Erythroblast (primary cell): Measurements from ENCODE around the gene WASF1.
"Not testable (repeated sequence)": the region's sequence is repeated elsewhere in the genome, so short reads cannot be mapped to it uniquely, and the experiment has no call there.

Experiments used
- DNase-seq, 2 experiments: peaks; one replicate each; lab custom pipeline; 2025; lab: John Stamatoyannopoulos, UW
- GATA1 ChIP-seq: IDR thresholded peaks from 2 replicates; pipeline ENCODE4 v1.6.1; 2011; ENCODE audit warnings: low read depth, mild to moderate bottlenecking, control low read depth, low read length, moderate library complexity
- POLR2A ChIP-seq: IDR thresholded peaks from 2 replicates; pipeline ENCODE4 v1.6.1; 2011; ENCODE audit warnings: mild to moderate bottlenecking, low read length

WASF1 gene

DNA sequence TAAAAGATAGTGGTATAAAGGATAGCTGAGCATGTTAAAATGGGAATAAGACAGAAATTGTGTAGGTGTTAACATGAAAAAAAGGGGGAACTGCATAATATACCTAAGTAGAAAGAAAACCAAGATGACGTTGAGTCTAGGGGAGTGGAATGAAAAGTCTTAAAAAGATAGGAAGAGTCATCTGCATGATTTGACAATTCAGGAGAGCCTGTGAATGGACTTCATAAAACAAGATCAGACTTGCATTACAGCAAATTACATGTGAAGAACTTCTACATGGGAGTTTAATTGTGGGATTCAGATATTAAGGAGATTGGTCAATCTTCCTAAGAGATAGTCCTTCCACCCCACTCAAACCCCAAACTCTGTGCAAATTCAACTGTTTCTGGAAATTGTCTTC lies 85.5 kb downstream of the WASF1 start:
- TF ChIP-seq GATA1 (no peak), POLR2A (no peak)
- no peak for DNase-seq

DNA sequence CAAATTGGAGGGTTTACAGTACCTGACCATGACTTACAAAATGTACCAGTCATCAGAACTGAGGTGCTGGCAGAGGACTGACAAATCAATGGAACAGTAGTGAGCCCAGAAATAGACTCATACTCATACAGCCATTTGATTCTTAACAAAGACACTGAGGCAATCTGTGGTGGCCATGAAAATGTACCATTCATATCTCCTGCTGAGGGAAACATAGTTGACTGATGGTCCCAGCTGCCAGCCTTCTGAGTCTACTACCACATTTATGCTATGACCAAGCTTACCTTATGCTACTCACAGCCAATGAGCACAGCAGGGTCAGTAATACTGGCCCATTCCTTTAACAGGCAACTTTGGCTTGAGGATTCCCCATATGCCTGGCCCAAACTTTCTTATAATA lies 88.6 kb downstream of the WASF1 start:
- DNase-seq, result no peak
- TF ChIP-seq POLR2A (no peak), GATA1 (no peak)

DNA sequence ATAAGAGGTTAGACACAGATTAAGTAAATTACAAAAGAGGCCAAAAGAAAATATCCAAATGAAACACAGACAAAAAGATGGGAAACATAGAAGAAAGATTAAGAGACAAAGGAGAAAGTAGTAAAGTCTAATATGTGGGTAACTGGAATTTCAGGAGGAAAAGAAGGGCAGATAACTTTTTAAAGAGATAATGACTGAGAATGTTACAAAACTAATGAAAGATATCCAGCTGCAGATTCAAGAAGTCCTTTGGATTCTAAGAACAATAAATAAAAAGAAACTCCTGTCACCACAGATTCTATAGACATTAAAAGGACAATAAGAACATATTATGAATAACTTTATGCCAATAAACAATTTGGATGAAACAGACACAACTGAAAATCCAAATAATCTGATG lies 90.1 kb downstream of the WASF1 start:
- no peak for DNase-seq
- TF ChIP-seq POLR2A (no peak), GATA1 (no peak)

DNA sequence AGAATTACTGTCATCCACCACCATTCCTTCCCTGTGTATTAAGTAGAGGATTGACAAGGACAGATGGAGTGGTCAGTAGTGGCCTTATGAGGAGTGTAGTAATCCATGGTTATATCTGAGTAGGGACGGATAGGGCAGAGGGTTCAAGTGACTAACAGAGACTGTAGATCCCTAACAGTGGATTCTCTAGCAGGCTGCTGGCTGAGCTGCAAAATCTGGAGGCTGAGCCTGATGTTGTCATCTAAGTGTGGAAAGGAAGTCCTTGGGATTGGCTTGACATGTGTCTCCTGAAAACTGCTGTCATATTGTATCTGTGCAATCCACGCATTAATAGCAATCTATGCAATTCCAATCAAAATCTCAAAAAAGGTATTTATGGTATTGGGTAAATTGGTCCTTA lies 94.2 kb downstream of the WASF1 start:
- no peak for TF ChIP-seq GATA1
- no peak for TF ChIP-seq POLR2A
- no peak for DNase-seq

DNA sequence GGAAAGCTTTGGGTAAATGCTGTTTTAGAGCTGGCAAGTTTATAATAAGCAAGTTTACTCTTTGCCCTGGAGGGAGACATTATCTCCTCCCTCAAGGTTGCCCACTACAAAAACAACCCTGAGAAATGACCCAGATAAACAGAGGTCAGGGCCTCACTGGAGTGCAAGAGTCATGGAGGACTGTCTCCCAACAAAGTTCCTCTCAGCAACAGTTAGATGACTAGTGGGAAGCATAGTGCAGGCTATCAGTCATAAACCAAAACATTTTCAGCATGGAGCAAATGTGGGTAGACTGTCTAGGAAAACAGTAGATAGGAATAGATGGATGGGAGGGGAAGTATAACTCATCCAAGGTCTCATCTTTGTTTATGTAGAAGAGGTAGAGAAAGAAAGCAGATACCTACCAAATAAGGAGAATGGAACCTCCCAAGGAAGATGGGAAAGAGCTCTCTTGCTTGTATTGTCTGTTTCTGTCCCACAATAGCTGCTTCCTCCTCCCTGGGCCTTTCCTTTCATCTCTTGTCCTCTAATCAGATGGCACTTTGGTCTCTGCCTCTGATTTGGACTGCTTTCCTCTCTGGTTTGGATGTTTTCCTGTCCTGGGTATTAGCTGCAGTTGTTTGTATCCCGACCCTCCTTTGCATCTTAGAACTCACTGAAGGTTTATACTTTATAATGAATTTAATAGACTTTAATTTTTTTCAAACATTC lies 95.4 kb downstream of the WASF1 start:
- no peak for DNase-seq
- TF ChIP-seq GATA1 (no peak), POLR2A (no peak)

DNA sequence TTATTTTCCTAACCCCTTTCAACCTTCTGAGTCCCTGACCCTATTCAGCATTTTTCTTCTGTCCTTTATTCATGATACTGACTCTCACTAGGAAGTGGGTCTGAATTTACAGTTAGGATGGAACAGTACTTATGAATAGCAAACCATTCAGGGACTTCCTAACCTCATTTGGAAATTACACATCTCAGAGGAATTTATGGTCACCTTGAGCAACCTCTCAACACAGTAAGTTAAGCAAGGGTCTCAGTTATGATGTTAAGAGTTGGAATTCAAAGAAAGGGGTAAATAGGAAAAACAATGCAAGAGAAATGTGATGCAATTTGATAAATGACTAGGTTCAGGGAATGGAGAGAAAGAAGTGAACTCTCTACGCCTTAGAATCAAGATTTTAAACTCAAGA lies 104.1 kb downstream of the WASF1 start:
- TF ChIP-seq GATA1 (no peak), POLR2A (no peak)
- no peak for DNase-seq

DNA sequence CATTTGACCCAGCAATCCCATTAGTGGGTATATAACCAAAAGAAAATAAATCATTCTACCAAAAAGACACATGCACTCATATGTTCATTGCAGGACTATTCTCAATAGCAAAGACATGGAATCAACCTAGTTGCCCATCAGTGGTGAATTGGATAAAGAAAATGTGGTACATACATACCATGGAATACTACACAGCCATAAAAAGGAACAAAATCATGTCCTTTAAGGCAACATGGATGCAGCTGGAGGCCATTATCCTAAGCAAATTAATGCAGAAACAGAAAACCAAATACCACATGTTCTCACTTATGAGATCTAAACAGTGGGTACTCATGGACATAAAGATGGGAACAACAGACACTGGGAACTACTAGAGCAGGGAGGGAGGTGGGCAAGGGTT lies 106.0 kb downstream of the WASF1 start:
- not testable (repeated sequence) for DNase-seq

DNA sequence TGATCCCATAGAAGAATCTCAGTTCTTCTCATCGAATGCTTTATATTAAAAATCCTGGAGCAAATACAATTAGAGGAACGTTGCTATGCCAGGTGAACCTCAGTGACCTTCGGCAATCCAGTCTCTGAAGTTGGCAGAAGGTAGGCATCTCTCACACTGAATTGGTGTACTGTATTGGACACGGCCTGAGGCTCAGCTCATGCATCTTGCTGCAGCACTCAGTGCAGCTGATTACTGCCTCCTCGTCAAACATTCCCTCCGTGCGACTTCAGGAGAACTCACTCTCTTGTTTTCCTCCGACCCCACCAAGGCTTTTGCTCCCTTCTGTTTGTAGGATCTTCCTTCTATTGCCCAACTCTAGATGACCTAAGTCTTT lies 110.9 kb downstream of the WASF1 start:
- no peak for DNase-seq
- TF ChIP-seq POLR2A (no peak), GATA1 (no peak)

DNA sequence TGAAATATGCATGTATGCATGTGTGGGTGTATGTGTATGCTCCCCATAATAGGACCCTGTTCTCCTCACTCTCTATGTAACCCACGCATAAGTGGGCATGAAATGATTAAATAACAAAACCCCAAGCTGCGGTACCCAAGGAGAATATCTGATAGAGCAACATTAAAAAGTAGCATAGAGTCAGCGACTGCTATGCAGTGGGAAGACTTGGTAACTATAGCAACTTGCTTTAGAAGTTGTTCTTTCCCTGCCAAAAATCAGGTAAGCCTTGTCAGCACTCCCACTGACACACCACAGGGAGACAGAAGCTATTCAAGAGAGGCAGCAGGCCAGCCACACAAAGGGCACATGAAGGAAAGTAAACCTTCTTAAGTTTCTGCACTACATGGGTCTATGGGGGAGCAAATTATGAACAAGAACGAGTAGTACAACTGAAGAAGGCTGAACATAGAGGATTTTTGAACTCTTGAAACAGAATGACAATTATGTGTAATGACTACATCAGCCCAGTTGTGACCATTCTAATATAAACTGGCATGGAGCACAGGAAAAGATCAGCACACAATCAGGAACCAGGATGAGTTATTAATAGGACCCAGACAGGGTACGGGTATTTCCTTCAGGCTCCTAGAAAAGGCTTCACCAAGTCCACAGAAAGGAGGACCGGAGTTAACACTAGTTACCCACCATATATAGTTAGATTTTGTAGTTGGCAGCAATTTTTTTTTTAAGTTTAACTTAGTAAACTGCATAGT lies 111.5 kb downstream of the WASF1 start:
- no peak for DNase-seq
- no peak for TF ChIP-seq POLR2A
- no peak for TF ChIP-seq GATA1

DNA sequence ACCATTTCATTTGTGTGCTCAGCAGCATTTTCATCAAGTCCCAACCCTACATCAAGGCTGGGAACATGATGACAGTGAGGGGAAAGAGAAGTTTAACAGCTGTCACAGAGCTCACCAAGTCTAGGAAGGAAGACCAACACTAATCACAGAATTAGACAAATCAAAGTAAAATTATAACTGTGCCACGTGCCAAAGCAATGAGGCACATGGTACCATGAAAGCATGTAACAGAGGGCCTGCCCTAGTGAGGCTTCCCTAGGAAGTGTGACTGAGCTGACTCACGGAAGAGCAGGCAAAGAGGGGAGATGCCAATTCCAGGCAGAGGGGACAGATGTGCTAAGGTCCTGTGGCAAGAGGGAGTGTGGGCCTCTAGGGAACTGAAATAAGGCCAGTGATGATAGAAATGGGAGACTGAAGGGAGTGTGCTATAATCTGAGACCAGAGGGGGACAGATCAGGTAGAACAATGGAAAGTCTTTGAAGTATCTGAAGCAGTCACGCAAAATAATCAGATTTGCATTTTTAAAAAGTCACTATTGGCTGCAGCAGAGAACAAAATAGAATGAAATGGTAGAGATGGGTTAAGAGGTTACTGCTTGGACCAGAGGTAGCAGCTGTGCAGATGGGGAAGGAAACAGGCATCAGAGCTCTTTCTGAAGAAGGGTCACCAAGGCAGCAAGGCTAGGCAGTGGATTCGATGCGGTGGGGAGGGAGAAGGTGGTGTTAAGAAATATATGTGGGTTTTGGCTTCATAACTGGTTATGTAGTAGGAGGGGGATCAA lies 114.5 kb downstream of the WASF1 start:
- no peak for DNase-seq
- no peak for TF ChIP-seq GATA1
- no peak for TF ChIP-seq POLR2A

DNA sequence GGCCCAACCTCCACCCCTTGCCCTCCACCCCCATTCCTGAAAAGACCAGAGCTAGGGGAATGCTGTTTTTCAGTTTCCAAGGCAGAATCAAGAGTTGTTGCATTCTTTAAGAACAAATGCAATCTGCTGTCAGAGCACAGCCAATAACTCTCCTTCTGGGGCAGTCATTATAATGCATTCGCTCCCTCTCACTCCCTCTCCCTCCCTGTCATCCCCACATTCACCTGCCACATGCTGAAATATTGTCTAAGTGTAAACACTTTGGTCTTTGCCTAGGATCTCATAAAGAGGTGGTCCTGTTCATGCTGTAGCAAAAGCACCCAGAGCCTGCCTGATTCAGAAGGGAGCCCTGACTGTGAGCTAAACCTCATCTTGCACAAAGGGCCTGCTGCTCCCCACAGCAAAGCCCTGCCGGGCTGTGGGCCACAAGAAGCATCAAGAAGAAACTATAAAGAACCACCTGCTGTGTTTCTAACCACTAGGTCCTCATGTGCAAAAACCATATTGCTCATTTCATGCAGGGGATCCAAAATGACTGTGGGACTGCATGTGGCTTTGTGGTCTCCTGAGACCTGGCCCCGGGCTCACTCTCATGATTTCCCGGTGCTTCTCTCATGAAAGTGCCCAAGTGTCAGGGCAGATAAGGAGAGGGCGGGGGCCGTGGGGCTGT lies 115.7 kb downstream of the WASF1 start:
- no peak for DNase-seq
- TF ChIP-seq POLR2A (no peak), GATA1 (no peak)

DNA sequence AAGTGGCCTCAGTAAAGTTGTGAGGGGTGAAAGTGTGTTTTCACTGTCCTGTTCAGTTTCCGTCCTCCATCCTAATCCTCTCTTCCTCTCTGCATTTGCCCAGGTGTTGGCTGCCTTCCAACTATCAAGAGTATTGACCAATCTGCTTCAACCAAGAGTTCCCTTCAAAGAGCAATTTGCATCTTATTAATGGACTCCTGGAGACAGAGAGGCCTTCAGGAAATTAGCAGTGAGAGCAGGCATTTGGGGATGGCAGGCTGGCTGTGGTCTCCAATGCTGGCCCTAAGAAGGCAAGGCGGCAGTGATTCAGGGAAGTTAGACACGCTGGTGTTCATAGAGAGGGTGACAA lies 124.1 kb downstream of the WASF1 start:
- TF ChIP-seq POLR2A (no peak), GATA1 (no peak)
- DNase-seq, result no peak

DNA sequence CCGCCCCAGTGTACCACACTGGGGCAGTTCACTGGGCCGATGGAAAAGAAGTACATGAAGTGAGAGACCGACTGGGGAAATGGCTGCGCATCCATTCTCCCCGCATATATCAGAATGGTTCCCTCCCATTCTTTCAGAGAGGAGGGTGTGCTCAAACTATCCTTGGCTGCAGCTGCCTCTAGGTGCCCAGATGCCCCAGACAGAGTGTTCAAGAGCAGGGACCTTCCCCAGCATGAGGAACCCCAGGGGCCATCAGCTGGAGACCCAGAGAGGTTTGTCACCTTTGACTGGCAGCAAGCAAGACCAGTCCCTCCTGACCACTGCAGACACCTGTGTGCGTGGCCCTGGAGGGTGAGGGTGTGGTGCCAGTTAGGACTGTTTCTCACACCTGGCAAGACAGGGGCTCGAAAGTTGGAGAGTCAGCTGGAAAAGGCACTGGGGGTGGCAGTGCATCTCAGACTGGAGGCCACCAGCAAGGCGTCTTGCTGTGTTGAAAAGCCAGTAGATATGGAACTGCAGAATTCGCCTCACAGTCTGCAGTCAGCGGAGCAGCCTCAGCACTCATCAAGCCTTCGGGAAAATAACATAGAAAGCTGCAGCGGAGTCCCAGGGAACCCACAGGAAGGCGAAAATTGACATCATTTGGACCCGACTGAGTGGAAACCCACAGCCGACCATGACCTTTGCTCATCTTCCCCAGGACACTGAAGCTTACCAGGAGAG lies 124.6 kb downstream of the WASF1 start:
- TF ChIP-seq GATA1, result no peak
- no peak for TF ChIP-seq POLR2A

DNA sequence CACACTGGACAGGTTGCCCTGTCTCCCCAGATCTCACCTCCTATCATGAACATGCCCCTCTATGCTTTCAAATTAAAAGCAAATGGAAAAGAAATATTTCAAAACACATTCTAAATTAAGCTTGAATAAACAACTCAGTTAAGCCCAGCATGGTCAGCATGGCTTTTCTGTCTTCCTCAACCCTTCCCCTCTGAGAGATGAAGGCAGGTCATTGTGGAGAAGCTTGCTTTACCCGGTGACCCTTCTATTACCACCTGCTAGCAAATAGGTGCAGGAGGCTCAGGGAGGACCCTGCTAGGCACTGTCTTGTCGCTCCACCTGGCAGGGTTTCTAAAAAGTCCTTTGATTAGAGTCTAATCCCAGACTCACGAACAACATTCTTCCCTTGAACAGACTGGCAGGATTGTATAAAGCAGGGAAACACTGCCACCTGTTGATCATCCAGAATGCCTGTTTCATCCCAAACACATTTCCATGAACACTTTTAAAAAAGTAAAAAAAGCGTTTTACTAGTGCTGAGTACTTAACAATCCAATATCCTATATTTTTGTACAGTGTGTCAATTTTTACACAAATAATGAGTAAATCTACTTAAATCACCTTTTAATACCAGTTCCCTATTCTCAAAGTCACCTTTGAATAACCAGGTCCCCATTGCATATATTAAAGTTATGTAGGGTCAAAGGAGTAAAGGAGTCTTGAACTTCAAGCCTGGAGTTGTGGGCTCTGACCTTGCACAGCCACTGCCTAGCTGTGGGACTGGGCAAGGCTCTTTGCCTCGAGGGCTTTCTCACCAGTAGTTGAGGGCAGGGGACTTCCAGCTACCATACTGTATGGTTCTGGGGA lies 125.9 kb downstream of the WASF1 start:
- TF ChIP-seq POLR2A (no peak), GATA1 (no peak)
- DNase-seq, result peak; percentile 21 to 52

More for the DNA sequence above, 124.6 kb downstream of the WASF1 start:
- no peak for DNase-seq
